ENCODE measurements around the gene PRRX2. TPM values are rescaled to one million over a fixed set of nuclear protein-coding genes. Genes with fewer than 3 reads are reported as not detected.

Gene PRRX2
- total RNA-seq, 4 donors from 2014 or later, result 2.9 to 10.6 (median 8.1) TPM

GRCh38 chr9:129720865-129721545 lies 55.6 kb downstream of the PRRX2 start:
- no peak for DNase-seq
- WGBS, 2 donors, result 78 to 82% methylated on average over 24 of the region's 25 CpGs

GRCh38 chr9:129722913-129723312 lies 57.5 kb downstream of the PRRX2 start:
- H3K27ac ChIP-seq, result no peak overlapping the region
- H3K9me3 ChIP-seq, result no peaks in the 10 kb centered on the region
- no peak for DNase-seq
- TF ChIP-seq CTCF (IDR thresholded peaks at IDR 0.05) (no peak), POLR2A (IDR thresholded peaks at IDR 0.05) (no peak)
- no peak overlapping the region for H3K4me3 ChIP-seq (replicated peaks in 1 of 3)
- WGBS, 2 donors, result 83 to 90% methylated on average over 4 to 5 of the region's 5 CpGs
- intact Hi-C loops (cut with DNase I), result no loop called here
- no peaks in the 10 kb centered on the region for H3K4me1 ChIP-seq
- no peaks in the 10 kb centered on the region for H3K27me3 ChIP-seq
- H3K36me3 ChIP-seq, result no peaks in the 10 kb centered on the region

More at GRCh38 chr9:129720865-129721545, 55.6 kb downstream of the PRRX2 start:
- Histone ChIP-seq H3K4me1 (no peaks in the 10 kb centered on the region), H3K27ac (no peak overlapping the region), H3K27me3 (no peaks in the 10 kb centered on the region), H3K9me3 (no peaks in the 10 kb centered on the region), H3K36me3 (no peaks in the 10 kb centered on the region), H3K4me3 (replicated peaks in 1 of 3) (no peak overlapping the region)
- TF ChIP-seq POLR2A (IDR thresholded peaks at IDR 0.05), result no peak
- TF ChIP-seq CTCF (IDR thresholded peaks at IDR 0.05), result no peak
- intact Hi-C loops (cut with DNase I), result no loop called here

- Histone ChIP-seq H3K27ac (no peak overlapping the region), H3K36me3 (no peaks in the 10 kb centered on the region), H3K9me3 (no peaks in the 10 kb centered on the region), H3K27me3 (no peaks in the 10 kb centered on the region), H3K4me3 (replicated peaks in 1 of 3) (no peak overlapping the region), H3K4me1 (no peaks in the 10 kb centered on the region)
- TF ChIP-seq POLR2A (IDR thresholded peaks at IDR 0.05), result no peak
- no peak for TF ChIP-seq CTCF (IDR thresholded peaks at IDR 0.05)
- intact Hi-C loops (cut with DNase I), result no loop called here
- DNase-seq, result no peak
- 70 to 83% methylated on average over 16 of the region's 16 CpGs for WGBS, 2 donors
Observed at GRCh38 chr9:129724456-129725190, 59.2 kb downstream of the PRRX2 start.

- no peaks in the 10 kb centered on the region for H3K4me1 ChIP-seq
- H3K27me3 ChIP-seq, result no peaks in the 10 kb centered on the region
- WGBS, 2 donors, result 18 to 32% methylated on average over 9 to 10 of the region's 10 CpGs
- no peak for TF ChIP-seq CTCF (IDR thresholded peaks at IDR 0.05)
- no peak for TF ChIP-seq POLR2A (IDR thresholded peaks at IDR 0.05)
- peak overlapping the region in 2 of 3 donors; percentile 46 to 52 for H3K27ac ChIP-seq
- no peaks in the 10 kb centered on the region for H3K9me3 ChIP-seq
- no peak overlapping the region for H3K4me3 ChIP-seq (replicated peaks in 1 of 3)
- no peaks in the 10 kb centered on the region for H3K36me3 ChIP-seq
- no peak for DNase-seq
- intact Hi-C loops (cut with DNase I), result no loop called here
Observed at GRCh38 chr9:129725795-129726251, 60.4 kb downstream of the PRRX2 start.
